ENCODE measurements around the gene FAM114A2. TPM values are rescaled to one million over a fixed set of nuclear protein-coding genes. Genes with fewer than 3 reads are reported as not detected.
"Not testable (repeated sequence)": the region's sequence is repeated elsewhere in the genome, so short reads cannot be mapped to it uniquely, and the experiment has no call there.

Gene FAM114A2
- total RNA-seq, 6 experiments from 2014 or later: 5.0 to 20.2 (median 15.5) TPM

- H3K27ac ChIP-seq: no peak overlapping the region
- ATAC-seq: no peak
- DNase-seq: no peak
- H3K4me3 ChIP-seq: no peak overlapping the region
- no peaks in the 10 kb centered on the region for H3K4me1 ChIP-seq
- intact Hi-C loops (cut with DNase I): no loop called here
- H3K9me3 ChIP-seq: no peaks in the 10 kb centered on the region
- no peaks in the 10 kb centered on the region for H3K27me3 ChIP-seq
- peaks cover 0 to 30% (median 6%) of the 10 kb centered on the region in 4 donors for H3K36me3 ChIP-seq
- no peak for TF ChIP-seq CTCF (IDR thresholded peaks at IDR 0.05)
- no peak for TF ChIP-seq POLR2A (IDR thresholded peaks at IDR 0.05)
These were observed 12.8 kb downstream of the FAM114A2 start for GRCh38 chr5:154025951-154026350.

GRCh38 chr5:154018919-154019318, 19.8 kb downstream of the FAM114A2 start:
- H3K27ac ChIP-seq; H3K4me1 ChIP-seq; ATAC-seq; H3K36me3 ChIP-seq; intact Hi-C loops (cut with DNase I); H3K9me3 ChIP-seq; DNase-seq; H3K27me3 ChIP-seq; H3K4me3 ChIP-seq: not testable (repeated sequence)
- 100% methylated on average over 1 of the region's 1 CpG for WGBS (ENCODE audit: insufficient coverage, low coverage, low lambda C conversion rate, missing lambda C conversion rate)

GRCh38 chr5:154015071-154015693, 23.5 kb downstream of the FAM114A2 start:
- H3K9me3 ChIP-seq: no peaks in the 10 kb centered on the region
- intact Hi-C loops (cut with DNase I): no loop called here
- H3K4me3 ChIP-seq: no peak overlapping the region
- DNase-seq: no peak
- H3K36me3 ChIP-seq: peaks cover 0 to 4% (median 0%) of the 10 kb centered on the region in 4 donors
- H3K4me1 ChIP-seq: no peaks in the 10 kb centered on the region
- no peak overlapping the region for H3K27ac ChIP-seq
- H3K27me3 ChIP-seq: no peaks in the 10 kb centered on the region
- ATAC-seq: no peak
- TF ChIP-seq POLR2A (IDR thresholded peaks at IDR 0.05) (no peak), CTCF (IDR thresholded peaks at IDR 0.05) (no peak)
- 100% methylated on average over 2 of the region's 4 CpGs for WGBS (ENCODE audit: insufficient coverage, low coverage, low lambda C conversion rate, missing lambda C conversion rate)

GRCh38 chr5:154010660-154011059, 28.1 kb downstream of the FAM114A2 start:
- no peak overlapping the region for H3K4me3 ChIP-seq
- intact Hi-C loops (cut with DNase I): no loop called here
- H3K36me3 ChIP-seq: peaks cover 0 to 4% (median 0%) of the 10 kb centered on the region in 4 donors
- H3K27me3 ChIP-seq: no peaks in the 10 kb centered on the region
- DNase-seq (no peak), ATAC-seq (no peak)
- 61% methylated on average over 3 of the region's 3 CpGs for WGBS (ENCODE audit: insufficient coverage, low coverage, low lambda C conversion rate, missing lambda C conversion rate)
- no peak overlapping the region for H3K27ac ChIP-seq
- no peaks in the 10 kb centered on the region for H3K9me3 ChIP-seq
- no peaks in the 10 kb centered on the region for H3K4me1 ChIP-seq
- no peak for TF ChIP-seq POLR2A (IDR thresholded peaks at IDR 0.05)
- no peak for TF ChIP-seq CTCF (IDR thresholded peaks at IDR 0.05)

GRCh38 chr5:154005648-154006047, 33.1 kb downstream of the FAM114A2 start:
- Histone ChIP-seq H3K27ac (no peak overlapping the region), H3K9me3 (no peaks in the 10 kb centered on the region), H3K4me3 (no peak overlapping the region), H3K36me3 (no peaks in the 10 kb centered on the region), H3K27me3 (no peaks in the 10 kb centered on the region), H3K4me1 (no peaks in the 10 kb centered on the region)
- DNase-seq (no peak), ATAC-seq (no peak)
- intact Hi-C loops (cut with DNase I): no loop called here
- no peak for TF ChIP-seq CTCF (IDR thresholded peaks at IDR 0.05)
- no peak for TF ChIP-seq POLR2A (IDR thresholded peaks at IDR 0.05)
- WGBS (ENCODE audit: insufficient coverage, low coverage, low lambda C conversion rate, missing lambda C conversion rate): 100% methylated on average over 1 of the region's 1 CpG

All from right lobe of liver (tissue), 6 donors.